PFSK-1 (cell line): ENCODE results near the gene IL36B.

ENCODE experiments used
- POLR2AphosphoS5 ChIP-seq: IDR thresholded peaks from 2 replicates; pipeline ENCODE4 v1.6.1; 2012; ENCODE audit warnings: low read depth, mild to moderate bottlenecking, control low read depth, low read length, moderate library complexity
- REST ChIP-seq, 2 experiments: IDR thresholded peaks; 2 replicates each; pipeline versions ENCODE4 v1.6.1 to v1.8.0; 2011 to 2012; ENCODE audit warnings: low read depth in 2 of 2, low read length in 2 of 2, control low read depth in 1 of 2, inconsistent platforms in 1 of 2, mild to moderate bottlenecking in 1 of 2, moderate library complexity in 1 of 2; ENCODE audit not compliant: insufficient read depth in 1 of 2
- SIN3A ChIP-seq: IDR thresholded peaks from 2 replicates; pipeline ENCODE4 v1.6.1; 2012; ENCODE audit warnings: mild to moderate bottlenecking, low read length, moderate library complexity, borderline replicate concordance; ENCODE audit not compliant: insufficient read depth
- TAF1 ChIP-seq: IDR thresholded peaks from 2 replicates; pipeline ENCODE4 v1.6.1; 2012; ENCODE audit warnings: low read length, control low read depth, borderline replicate concordance; ENCODE audit not compliant: insufficient read depth

- TF ChIP-seq TAF1 (no peak), POLR2AphosphoS5 (no peak), REST (IDR thresholded peaks at IDR 0.05; ENCODE audit: insufficient read depth in 1 of 2, low read depth in 2 of 2, low read length in 2 of 2) (no peak), SIN3A (no peak)
Measured at GRCh38 chr2:113015042-113015441, 37.6 kb downstream of the IL36B start.
